Ovary (tissue), 9 donors: ENCODE measurements around the gene MYO9B. TPM values are rescaled to one million over a fixed set of nuclear protein-coding genes. Genes with fewer than 3 reads are reported as not detected.

ENCODE experiments used
- DNase-seq, 5 donors: peaks; one replicate each; pipeline ENCODE4 v3.0.0-alpha.2; 2019 to 2020
- H3K27ac ChIP-seq, 2 donors: fragments of 200-600 bp; one replicate each; pipeline versions ENCODE4 v1.5.1 to v1.8.0; 2019 to 2022
- H3K27me3 ChIP-seq: fragments of 200-600 bp; one replicate; pipeline ENCODE4 v1.8.0; 2022
- H3K36me3 ChIP-seq: fragments of 200-600 bp; sonication (generic); one replicate; pipeline ENCODE4 v1.5.1; 2019
- H3K4me1 ChIP-seq: one replicate; pipeline ENCODE4 v1.8.1; 2013; ENCODE audit warnings: mild to moderate bottlenecking, moderate library complexity; ENCODE audit not compliant: insufficient read depth
- H3K4me3 ChIP-seq: fragments of 200-600 bp; sonication (generic); one replicate; pipeline ENCODE4 v1.5.1; 2017
- H3K9me3 ChIP-seq, 2 donors: fragments of 200-600 bp in 1 of 2; sonication (generic) in 1 of 2; one replicate each; pipeline versions ENCODE4 v1.5.1 to v1.8.1; 2013 to 2019; ENCODE audit warnings: mild to moderate bottlenecking in 1 of 2, moderate library complexity in 1 of 2
- CTCF ChIP-seq, 3 donors: fragments of 450-650 bp in 2 of 3; fragments of 200-600 bp in 1 of 3; IDR thresholded peaks; one replicate each; pipeline versions ENCODE4 v1.5.1 to v1.8.0; 2016 to 2022; ENCODE audit warnings: antibody characterized with exemption in 3 of 3, mild to moderate bottlenecking in 1 of 3
- EP300 ChIP-seq: sonication (generic); formaldehyde crosslinking; IDR thresholded peaks from one replicate; pipeline ENCODE4 v1.6.1; 2017; ENCODE audit warnings: antibody characterized with exemption
- POLR2A ChIP-seq: fragments of 450-650 bp; IDR thresholded peaks from one replicate; pipeline ENCODE4 v1.6.1; 2017; ENCODE audit warnings: antibody characterized with exemption, mild to moderate bottlenecking, moderate library complexity
- WGBS, 3 donors: extraction: QIAGEN DNeasy Blood & Tissue Kit in 1 of 3; methylation state at CpG; one replicate each; pipeline versions ENCODE4 v1.1.5 to v1.1.7; 2013 to 2017; 5-methylcytosine and 5-hydroxymethylcytosine counted together
- intact Hi-C, 4 donors: fragments of 100-400 bp; cut with DNase I; formaldehyde crosslinking; loops; one replicate each; pipeline versions ENCODE4 v1.11.0 to v1.15.1; 2022 to 2023
- polyA plus RNA-seq, 2 donors: library from polyadenylated mRNA; stranded (reverse); fragments of 200-250 nt in 1 of 2; fragments of 350-450 nt in 1 of 2; fragmentation: Illumina TruSeq in 1 of 2; extraction: RNeasy Lipid Tissue Mini Kit (QIAGEN cat#74804) in 1 of 2; gene quantifications; one replicate each; pipeline ENCODE4 v1.2.3, GENCODE V29; 2013 to 2014
- total RNA-seq, 7 donors: library from RNA; depleted of rRNA in 2 of 7; stranded (reverse); fragments of >200 nt in 2 of 7; fragmentation: NEBNext Ultra II Directional in 3 of 7; extraction: Animal tissue kit (Norgen Biotek cat#: 25700) in 3 of 7; gene quantifications; one replicate each; pipeline versions ENCODE4 v1.1.0 to v1.2.4, GENCODE V29; 2016 to 2023
- donor health status: DM: no; HTN: no; CAD: no; lungs with moderate emphysema.
- donor health status: DM: no; HTN: no; CAD: no.
- donor health status: Bipolar disorder and iron deficiency.
- donor health status: DM: yes; HTN: yes; CAD: no.
- donor health status: DM: no; HTN: no; CAD: no.
- donor health status: DM: yes; HTN: yes; CAD: no.

Gene MYO9B
- total and polyA plus RNA-seq, 9 donors = 17.9 to 56.3 (median 34.1) TPM

GRCh38 chr19:17027535-17027975 lies 48.0 kb upstream of the MYO9B start:
- Histone ChIP-seq H3K27ac (no peak overlapping the region), H3K4me1 (no peaks in the 10 kb centered on the region), H3K36me3 (no peaks in the 10 kb centered on the region), H3K27me3 (no peaks in the 10 kb centered on the region), H3K4me3 (no peak overlapping the region), H3K9me3 (peaks cover 0 to 4% of the 10 kb centered on the region in 2 donors)
- DNase-seq = no peak
- intact Hi-C loops = no loop called here
- no peak for TF ChIP-seq CTCF (IDR thresholded peaks at IDR 0.05)
- TF ChIP-seq EP300 = no peak
- TF ChIP-seq POLR2A = no peak
- 46 to 51% (median 51%) methylated on average over 7 of the region's 7 CpGs for WGBS, 3 donors

DNA sequence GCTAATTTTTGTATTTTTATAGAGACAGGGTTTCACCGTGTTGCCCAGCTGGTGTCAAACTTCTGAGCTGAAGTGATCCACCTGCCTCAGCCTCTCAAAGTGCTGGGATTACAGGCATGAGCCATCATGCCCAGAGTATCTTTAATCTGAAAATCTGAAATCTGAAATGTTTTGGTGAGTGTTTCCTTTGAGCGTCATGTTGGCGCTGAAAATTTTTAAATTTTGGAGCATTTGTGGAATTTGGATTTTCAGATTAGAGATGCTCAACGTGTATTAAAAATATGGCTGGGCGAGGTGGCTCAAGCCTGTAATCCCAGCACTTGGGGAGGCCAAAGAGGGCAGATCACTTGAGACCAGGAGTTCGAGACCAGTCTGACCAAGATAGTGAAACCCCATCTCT lies 43.8 kb upstream of the MYO9B start:
- no peaks in the 10 kb centered on the region for H3K36me3 ChIP-seq
- intact Hi-C loops = no loop called here

GRCh38 chr19:17035842-17036424 lies 39.6 kb upstream of the MYO9B start:
- no peak for TF ChIP-seq EP300
- Histone ChIP-seq H3K27me3 (no peaks in the 10 kb centered on the region), H3K27ac (no peak overlapping the region), H3K4me1 (no peaks in the 10 kb centered on the region), H3K9me3 (no peaks in the 10 kb centered on the region), H3K4me3 (no peak overlapping the region), H3K36me3 (no peaks in the 10 kb centered on the region)
- WGBS, 3 donors = 71 to 80% (median 77%) methylated on average over 15 of the region's 15 CpGs
- intact Hi-C loops = no loop called here
- DNase-seq = no peak

More for the DNA sequence above, 43.8 kb upstream of the MYO9B start:
- H3K27ac ChIP-seq = no peak overlapping the region
- H3K4me3 ChIP-seq = no peak overlapping the region
- WGBS, 3 donors = 62 to 75% (median 71%) methylated on average over 6 of the region's 6 CpGs
- H3K4me1 ChIP-seq = no peaks in the 10 kb centered on the region
- no peak for DNase-seq
- no peaks in the 10 kb centered on the region for H3K27me3 ChIP-seq
- no peaks in the 10 kb centered on the region for H3K9me3 ChIP-seq
- TF ChIP-seq EP300 (no peak), POLR2A (no peak), CTCF (IDR thresholded peaks at IDR 0.05) (no peak)

GRCh38 chr19:17036640-17037039 lies 38.9 kb upstream of the MYO9B start:
- intact Hi-C loops = no loop called here

GRCh38 chr19:17037184-17037583 lies 38.4 kb upstream of the MYO9B start:
- 89 to 93% (median 91%) methylated on average over 6 of the region's 6 CpGs for WGBS, 3 donors
- H3K4me3 ChIP-seq = no peak overlapping the region

More at GRCh38 chr19:17036640-17037039, 38.9 kb upstream of the MYO9B start:
- Histone ChIP-seq H3K36me3 (no peaks in the 10 kb centered on the region), H3K27me3 (no peaks in the 10 kb centered on the region), H3K9me3 (no peaks in the 10 kb centered on the region), H3K4me3 (no peak overlapping the region), H3K4me1 (peaks cover under 1% of the 10 kb centered on the region), H3K27ac (no peak overlapping the region)
- DNase-seq = no peak
- WGBS, 3 donors = 77 to 81% (median 79%) methylated on average over 4 of the region's 4 CpGs
- no peak for TF ChIP-seq EP300

More at GRCh38 chr19:17037184-17037583, 38.4 kb upstream of the MYO9B start:
- TF ChIP-seq POLR2A (no peak), CTCF (IDR thresholded peaks at IDR 0.05) (no peak), EP300 (no peak)
- DNase-seq = no peak
- Histone ChIP-seq H3K4me1 (peaks cover 4% of the 10 kb centered on the region), H3K27ac (no peak overlapping the region), H3K27me3 (no peaks in the 10 kb centered on the region), H3K36me3 (no peaks in the 10 kb centered on the region), H3K9me3 (no peaks in the 10 kb centered on the region)
- intact Hi-C loops = no loop called here
